ENCODE measurements around the gene GTF2H1. TPM values are rescaled to one million over a fixed set of nuclear protein-coding genes. Genes with fewer than 3 reads are reported as not detected.
A peak's percentile ranks its signal among the peaks of the same experiment; 100 is the strongest.

Gene GTF2H1
- total and polyA plus RNA-seq, 4 donors, result 35.6 to 53.3 (median 38.7) TPM

DNA sequence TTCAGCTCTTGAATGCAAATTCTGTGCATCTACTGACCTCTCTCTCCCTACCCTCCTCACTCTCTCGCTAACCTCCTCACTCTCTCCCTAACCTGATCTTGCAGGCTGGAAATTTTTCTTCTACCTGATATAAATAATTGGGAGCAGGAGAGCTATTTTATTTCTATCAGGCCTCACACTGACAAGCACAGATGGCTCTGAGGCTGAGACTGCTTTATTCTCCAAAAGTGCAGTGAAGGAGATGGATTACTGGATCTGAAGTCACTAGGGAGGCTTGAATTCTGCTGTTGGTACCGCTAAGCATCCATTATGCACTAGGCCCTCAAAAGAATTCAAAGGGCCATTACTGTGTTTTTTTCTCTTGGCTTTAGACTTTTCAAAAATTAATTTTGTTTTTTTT lies 52.6 kb downstream of the GTF2H1 start:
- ATAC-seq (ENCODE audit: low FRiP score) (no peak), DNase-seq (no peak)
- H3K36me3 ChIP-seq (ENCODE audit: control insufficient read depth in 1 of 2, insufficient read depth in 2 of 2, low read length in 1 of 2), result no peaks in the 10 kb centered on the region
- H3K9me3 ChIP-seq (ENCODE audit: control insufficient read depth, low read length), result no peaks in the 10 kb centered on the region
- no peaks in the 10 kb centered on the region for H3K4me1 ChIP-seq (ENCODE audit: control insufficient read depth in 1 of 2, insufficient read depth in 2 of 2, low read length in 2 of 2)
- WGBS, 2 donors, result 79 to 87% methylated on average over 2 of the region's 2 CpGs
- intact Hi-C loops (cut with DNase I), result no loop called here
- H3K4me3 ChIP-seq (ENCODE audit: low read length in 2 of 2), result no peak overlapping the region
- no peaks in the 10 kb centered on the region for H3K27me3 ChIP-seq (ENCODE audit: control insufficient read depth in 1 of 2, insufficient read depth in 2 of 2, low read length in 1 of 2)
- no peak overlapping the region for H3K27ac ChIP-seq (ENCODE audit: low read depth in 1 of 2, low read length in 2 of 2)

- no peak for ATAC-seq (ENCODE audit: low FRiP score)
- H3K4me3 ChIP-seq (ENCODE audit: low read length in 2 of 2), result no peak overlapping the region
Measured at GRCh38 chr11:18375941-18376340, 53.6 kb downstream of the GTF2H1 start.

GRCh38 chr11:18379201-18379600 lies 56.8 kb downstream of the GTF2H1 start:
- intact Hi-C loops (cut with DNase I), result no loop called here
- Histone ChIP-seq H3K27me3 (ENCODE audit: control insufficient read depth in 1 of 2, insufficient read depth in 2 of 2, low read length in 1 of 2) (no peaks in the 10 kb centered on the region), H3K36me3 (ENCODE audit: control insufficient read depth in 1 of 2, insufficient read depth in 2 of 2, low read length in 1 of 2) (no peaks in the 10 kb centered on the region), H3K4me1 (ENCODE audit: control insufficient read depth in 1 of 2, insufficient read depth in 2 of 2, low read length in 2 of 2) (no peaks in the 10 kb centered on the region), H3K27ac (ENCODE audit: low read depth in 1 of 2, low read length in 2 of 2) (no peak overlapping the region), H3K4me3 (ENCODE audit: low read length in 2 of 2) (no peak overlapping the region), H3K9me3 (ENCODE audit: control insufficient read depth, low read length) (no peaks in the 10 kb centered on the region)
- WGBS, 2 donors, result 69 to 74% methylated on average over 2 of the region's 2 CpGs
- ATAC-seq (ENCODE audit: low FRiP score) (no peak), DNase-seq (no peak)

More at GRCh38 chr11:18375941-18376340, 53.6 kb downstream of the GTF2H1 start:
- H3K4me1 ChIP-seq (ENCODE audit: control insufficient read depth in 1 of 2, insufficient read depth in 2 of 2, low read length in 2 of 2), result no peaks in the 10 kb centered on the region
- H3K36me3 ChIP-seq (ENCODE audit: control insufficient read depth in 1 of 2, insufficient read depth in 2 of 2, low read length in 1 of 2), result no peaks in the 10 kb centered on the region
- no peaks in the 10 kb centered on the region for H3K27me3 ChIP-seq (ENCODE audit: control insufficient read depth in 1 of 2, insufficient read depth in 2 of 2, low read length in 1 of 2)
- H3K27ac ChIP-seq (ENCODE audit: low read depth in 1 of 2, low read length in 2 of 2), result no peak overlapping the region
- DNase-seq, result no peak
- WGBS, 2 donors, result 92 to 100% methylated on average over 1 of the region's 1 CpG
- H3K9me3 ChIP-seq (ENCODE audit: control insufficient read depth, low read length), result no peaks in the 10 kb centered on the region
- intact Hi-C loops (cut with DNase I), result no loop called here

DNA sequence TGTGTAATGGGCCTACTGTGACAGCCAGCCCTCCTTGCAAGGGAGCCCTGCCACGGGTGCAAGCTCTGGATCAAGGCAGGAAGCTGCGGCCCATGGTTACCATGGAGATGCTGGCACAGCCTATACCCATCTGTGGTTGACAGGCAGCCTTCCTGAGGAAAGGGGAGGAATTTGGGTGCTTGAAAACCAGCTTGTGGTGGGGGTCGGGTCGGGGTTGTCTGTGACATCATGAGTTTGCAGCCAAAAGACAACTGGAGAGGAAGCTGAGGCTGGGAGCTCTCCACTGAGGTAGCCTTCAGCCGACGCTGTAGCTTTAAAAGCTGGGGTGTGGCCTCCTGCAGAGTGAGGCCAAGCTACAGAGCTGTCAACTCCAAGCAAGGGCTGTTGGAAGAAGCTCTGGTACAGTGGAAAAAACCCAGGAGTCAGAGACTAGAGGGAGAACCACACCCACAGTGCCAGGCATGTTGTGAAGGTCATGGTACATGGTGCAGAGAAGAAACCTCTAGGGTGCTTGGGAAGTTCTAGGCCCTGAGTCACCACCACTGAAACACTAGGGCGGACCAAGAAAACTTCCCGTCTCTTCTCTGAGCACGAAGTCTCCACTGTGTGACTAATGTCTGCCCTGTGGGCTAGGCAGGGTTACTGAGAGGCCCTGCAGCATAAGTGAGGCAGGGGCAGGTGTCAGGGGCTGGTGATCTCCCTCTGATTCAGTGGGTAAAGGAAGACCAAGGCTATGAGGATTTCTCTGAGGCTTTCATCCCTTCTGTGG lies 61.2 kb downstream of the GTF2H1 start:
- DNase-seq, result peak; percentile 88 to 92
- Histone ChIP-seq H3K36me3 (ENCODE audit: control insufficient read depth in 1 of 2, insufficient read depth in 2 of 2, low read length in 1 of 2) (no peaks in the 10 kb centered on the region), H3K4me3 (ENCODE audit: low read length in 2 of 2) (no peak overlapping the region), H3K27ac (ENCODE audit: low read depth in 1 of 2, low read length in 2 of 2) (peak overlapping the region; percentile 92 to 100), H3K27me3 (ENCODE audit: control insufficient read depth in 1 of 2, insufficient read depth in 2 of 2, low read length in 1 of 2) (no peaks in the 10 kb centered on the region), H3K9me3 (ENCODE audit: control insufficient read depth, low read length) (no peaks in the 10 kb centered on the region), H3K4me1 (ENCODE audit: control insufficient read depth in 1 of 2, insufficient read depth in 2 of 2, low read length in 2 of 2) (no peaks in the 10 kb centered on the region)
- intact Hi-C loops (cut with DNase I), result loop anchor here in 1 of 2 donors (1.0 kb wide), 1 partner anchor 11 kb away; the partner anchor contains the start of gene LDHA
- 14 to 18% methylated on average over 9 of the region's 9 CpGs for WGBS, 2 donors
- peak; percentile 96 for ATAC-seq (ENCODE audit: low FRiP score)

GRCh38 chr11:18384157-18384641 lies 61.8 kb downstream of the GTF2H1 start:
- Histone ChIP-seq H3K9me3 (ENCODE audit: control insufficient read depth, low read length) (no peaks in the 10 kb centered on the region), H3K27me3 (ENCODE audit: control insufficient read depth in 1 of 2, insufficient read depth in 2 of 2, low read length in 1 of 2) (no peaks in the 10 kb centered on the region), H3K36me3 (ENCODE audit: control insufficient read depth in 1 of 2, insufficient read depth in 2 of 2, low read length in 1 of 2) (no peaks in the 10 kb centered on the region), H3K4me1 (ENCODE audit: control insufficient read depth in 1 of 2, insufficient read depth in 2 of 2, low read length in 2 of 2) (no peaks in the 10 kb centered on the region), H3K27ac (ENCODE audit: low read depth in 1 of 2, low read length in 2 of 2) (peak overlapping the region; percentile 92 to 100), H3K4me3 (ENCODE audit: low read length in 2 of 2) (no peak overlapping the region)
- WGBS, 2 donors, result 1 to 2% methylated on average over 3 of the region's 3 CpGs
- ATAC-seq (ENCODE audit: low FRiP score) (peak; percentile 73), DNase-seq (peak in 1 of 2 donors; percentile 73)
- intact Hi-C loops (cut with DNase I), result loop anchor here in 1 of 2 donors (1.0 kb wide), 1 partner anchor 10 kb away; the partner anchor contains the start of gene LDHA

- H3K27me3 ChIP-seq (ENCODE audit: control insufficient read depth in 1 of 2, insufficient read depth in 2 of 2, low read length in 1 of 2), result no peaks in the 10 kb centered on the region
- H3K27ac ChIP-seq (ENCODE audit: low read depth in 1 of 2, low read length in 2 of 2), result no peak overlapping the region
- no peak overlapping the region for H3K4me3 ChIP-seq (ENCODE audit: low read length in 2 of 2)
- ATAC-seq (ENCODE audit: low FRiP score) (no peak), DNase-seq (no peak)
- H3K9me3 ChIP-seq (ENCODE audit: control insufficient read depth, low read length), result no peaks in the 10 kb centered on the region
- intact Hi-C loops (cut with DNase I), result loop anchor here in 1 of 2 donors (10.0 kb wide), 1 partner anchor 145 kb away; the partner anchor contains the start of gene SAA2
- no peaks in the 10 kb centered on the region for H3K4me1 ChIP-seq (ENCODE audit: control insufficient read depth in 1 of 2, insufficient read depth in 2 of 2, low read length in 2 of 2)
- 90 to 91% methylated on average over 3 of the region's 3 CpGs for WGBS, 2 donors
- no peaks in the 10 kb centered on the region for H3K36me3 ChIP-seq (ENCODE audit: control insufficient read depth in 1 of 2, insufficient read depth in 2 of 2, low read length in 1 of 2)
Measured at GRCh38 chr11:18390088-18390487, 67.7 kb downstream of the GTF2H1 start.

GRCh38 chr11:18392434-18393321 lies 70.3 kb downstream of the GTF2H1 start:
- H3K4me3 ChIP-seq (ENCODE audit: low read length in 2 of 2), result no peak overlapping the region
- DNase-seq (no peak), ATAC-seq (ENCODE audit: low FRiP score) (no peak)
- H3K27me3 ChIP-seq (ENCODE audit: control insufficient read depth in 1 of 2, insufficient read depth in 2 of 2, low read length in 1 of 2), result no peaks in the 10 kb centered on the region
- H3K27ac ChIP-seq (ENCODE audit: low read depth in 1 of 2, low read length in 2 of 2), result peak overlapping the region in 1 of 2 donors; percentile 3
- WGBS, 2 donors, result 94 to 99% methylated on average over 4 of the region's 4 CpGs
- intact Hi-C loops (cut with DNase I), result loop anchor here in 1 of 2 donors (10.0 kb wide), 1 partner anchor 148 kb away; the partner anchor contains the start of gene SAA2
- no peaks in the 10 kb centered on the region for H3K4me1 ChIP-seq (ENCODE audit: control insufficient read depth in 1 of 2, insufficient read depth in 2 of 2, low read length in 2 of 2)
- H3K36me3 ChIP-seq (ENCODE audit: control insufficient read depth in 1 of 2, insufficient read depth in 2 of 2, low read length in 1 of 2), result no peaks in the 10 kb centered on the region
- H3K9me3 ChIP-seq (ENCODE audit: control insufficient read depth, low read length), result no peaks in the 10 kb centered on the region

- no peaks in the 10 kb centered on the region for H3K36me3 ChIP-seq (ENCODE audit: control insufficient read depth in 1 of 2, insufficient read depth in 2 of 2, low read length in 1 of 2)
- ATAC-seq (ENCODE audit: low FRiP score) (no peak), DNase-seq (no peak)
- H3K4me3 ChIP-seq (ENCODE audit: low read length in 2 of 2), result no peak overlapping the region
- peak overlapping the region; percentile 58 to 84 for H3K27ac ChIP-seq (ENCODE audit: low read depth in 1 of 2, low read length in 2 of 2)
- intact Hi-C loops (cut with DNase I), result loop anchor here in 1 of 2 donors (1.0 to 10.0 kb wide), 4 partner anchors 9 to 149 kb away; partner anchors contain the start of genes GTF2H1, HPS5 and SAA2
- 74 to 76% methylated on average over 22 of the region's 22 CpGs for WGBS, 2 donors
- no peaks in the 10 kb centered on the region for H3K27me3 ChIP-seq (ENCODE audit: control insufficient read depth in 1 of 2, insufficient read depth in 2 of 2, low read length in 1 of 2)
- H3K4me1 ChIP-seq (ENCODE audit: control insufficient read depth in 1 of 2, insufficient read depth in 2 of 2, low read length in 2 of 2), result no peaks in the 10 kb centered on the region
- H3K9me3 ChIP-seq (ENCODE audit: control insufficient read depth, low read length), result no peaks in the 10 kb centered on the region
Measured at GRCh38 chr11:18393581-18394274, 71.4 kb downstream of the GTF2H1 start.
